Tibial nerve (tissue), 4 donors: ENCODE measurements around the gene KIF13A.

ENCODE experiments used
- CTCF ChIP-seq, 5 experiments: fragments of 200-600 bp in 3 of 5; fragments of 450-650 bp in 2 of 5; sonication (generic) in 3 of 5; IDR thresholded peaks; one replicate each; pipeline ENCODE4 v1.5.1; 2016 to 2019; ENCODE audit warnings: antibody characterized with exemption in 5 of 5, mild to moderate bottlenecking in 3 of 5, moderate library complexity in 2 of 5
- EP300 ChIP-seq, 2 donors: sonication (generic); formaldehyde crosslinking; IDR thresholded peaks; one replicate each; pipeline ENCODE4 v1.6.1; 2017; ENCODE audit warnings: antibody characterized with exemption in 2 of 2, mild to moderate bottlenecking in 1 of 2
- POLR2A ChIP-seq, 2 donors: fragments of 450-650 bp; IDR thresholded peaks; one replicate each; pipeline ENCODE4 v1.6.1; 2017; ENCODE audit warnings: antibody characterized with exemption in 2 of 2, mild to moderate bottlenecking in 2 of 2, moderate library complexity in 2 of 2

- TF ChIP-seq CTCF (IDR thresholded peaks at IDR 0.05) (no peak), POLR2A (IDR thresholded peaks at IDR 0.05) (no peak), EP300 (IDR thresholded peaks at IDR 0.05) (no peak)
Measured at GRCh38 chr6:17904491-17905120, 82.8 kb downstream of the KIF13A start.
